Heart left ventricle (tissue), 16 donors: ENCODE results near the gene NUDT3. TPM values are rescaled to one million over a fixed set of nuclear protein-coding genes. Genes with fewer than 3 reads are reported as not detected.
"Not testable (repeated sequence)": the region's sequence is repeated elsewhere in the genome, so short reads cannot be mapped to it uniquely, and the experiment has no call there.

Experiments
- ATAC-seq, 4 donors: fragments of 200-7000 bp; cut with Tn5 transposase; one replicate each; pipeline ENCODE4 v1.9.1; 2020 to 2022; ENCODE audit warnings: moderate library complexity in 4 of 4, mild to moderate bottlenecking in 3 of 4, moderate number of reproducible peaks in 1 of 4
- DNase-seq, 5 donors: peaks; one replicate each; pipeline ENCODE4 v3.0.0-alpha.2; 2020
- H3K27ac ChIP-seq, 12 donors: fragments of 200-600 bp; sonication (generic) in 4 of 12; one replicate each; pipeline versions ENCODE4 v1.5.0 to v1.8.0; 2016 to 2022; ENCODE audit warnings: mild to moderate bottlenecking in 2 of 12
- H3K27me3 ChIP-seq, 9 donors: fragments of 200-600 bp; sonication (generic) in 2 of 9; one replicate each; pipeline versions ENCODE4 v1.5.1 to v1.8.0; 2016 to 2022; ENCODE audit warnings: mild to moderate bottlenecking in 3 of 9
- H3K36me3 ChIP-seq, 9 donors: fragments of 200-600 bp; sonication (generic) in 2 of 9; one replicate each; pipeline versions ENCODE4 v1.5.0 to v1.8.0; 2018 to 2022; ENCODE audit warnings: mild to moderate bottlenecking in 2 of 9
- H3K4me1 ChIP-seq, 12 donors: fragments of 200-600 bp; sonication (generic) in 4 of 12; one replicate each; pipeline versions ENCODE4 v1.5.0 to v1.8.0; 2016 to 2022; ENCODE audit warnings: mild to moderate bottlenecking in 3 of 12
- H3K4me3 ChIP-seq, 12 donors: fragments of 200-600 bp; sonication (generic) in 4 of 12; one replicate each; pipeline versions ENCODE4 v1.5.0 to v1.8.0; 2017 to 2022; ENCODE audit warnings: mild to moderate bottlenecking in 9 of 12, moderate library complexity in 4 of 12
- H3K9me3 ChIP-seq, 12 donors: fragments of 200-600 bp; sonication (generic) in 4 of 12; one replicate each; pipeline versions ENCODE4 v1.5.0 to v1.8.0; 2016 to 2022; ENCODE audit warnings: mild to moderate bottlenecking in 1 of 12
- CTCF ChIP-seq, 12 donors: fragments of 200-600 bp; sonication (generic) in 4 of 12; IDR thresholded peaks; one replicate each; pipeline versions ENCODE4 v1.5.0 to v1.8.0; 2018 to 2022; ENCODE audit warnings: antibody characterized with exemption in 12 of 12, mild to moderate bottlenecking in 5 of 12
- POLR2A ChIP-seq, 2 donors: fragments of 450-650 bp; IDR thresholded peaks; one replicate each; pipeline ENCODE4 v1.6.1; 2017; ENCODE audit warnings: antibody characterized with exemption in 2 of 2, mild to moderate bottlenecking in 2 of 2, moderate library complexity in 2 of 2
- WGBS, 4 donors: extraction: QIAGEN DNeasy Blood & Tissue Kit in 2 of 4; methylation state at CpG; one replicate each; pipeline versions ENCODE4 v1.1.5 to v1.1.7; 2013 to 2018; 5-methylcytosine and 5-hydroxymethylcytosine counted together
- intact Hi-C, 10 donors: fragments of 100-400 bp; cut with DNase I; formaldehyde crosslinking; loops; one replicate each; pipeline versions ENCODE4 v1.11.1 to v1.14.2; 2022
- polyA plus RNA-seq, 2 donors: library from polyadenylated mRNA; stranded (reverse); fragments of 200-250 nt; gene quantifications; one replicate each; pipeline ENCODE4 v1.2.3, GENCODE V29; 2013
- total RNA-seq, 9 donors: library from RNA; depleted of rRNA in 2 of 9; stranded (reverse); fragments of >200 nt in 2 of 9; fragmentation: NEBNext Ultra II Directional in 3 of 9; extraction: Animal tissue kit (Norgen Biotek cat#: 25700) in 3 of 9; gene quantifications; one replicate each; pipeline versions ENCODE4 v1.1.0 to v1.2.4, GENCODE V29; 2016 to 2023
- donor health status: ischemic (EF 13 %, LVEDD 7.1; RV severe dilation, severe dysfunction).
- donor health status: healthy with polysubstance abuse.
- donor health status: DM: no; HTN: yes; CAD: no.
- donor health status: DM: no; HTN: no; CAD: no.
- donor health status: ischemic (EF 25% LVEDD 6.9; RV normal size, moderate dysfunction).
- donor health status: ischemic (EF 25% LVEDD 5.7; RV mildly dilated, moderate dysfunction).
- donor health status: healthy.
- donor health status: DM: yes; HTN: yes; CAD: no.
- donor health status: ischemic (EF 35%, LVEDD 5.7; RV mildly dilated, moderate dysfunction).
- donor health status: nonischemic (EF 11% LVEDD 7.7; RV severe dilation, severe dysfunction).
- donor health status: DM: yes; HTN: yes; CAD: no.
- donor health status: PGD.
- donor health status: ischemic (EF 29% LVEDD 5.4; RV normal size, mild dysfunction).
- donor health status: nonischemic (EF 23%, LVEDD 6.1; RV moderate dilation, normal function).

The NUDT3 gene
- total and polyA plus RNA-seq, 11 donors: 15.9 to 68.4 (median 54.5) TPM

GRCh38 chr6:34272013-34272926 lies 120.2 kb downstream of the NUDT3 start:
- 86 to 91% (median 89%) methylated on average over 13 of the region's 13 CpGs for WGBS, 4 donors
- intact Hi-C loops: loop anchor here in 2 of 10 donors (10.0 kb wide), 2 partner anchors 63 to 113 kb away; no protein-coding TSS in a partner anchor
- no peak for TF ChIP-seq CTCF (IDR thresholded peaks at IDR 0.05)
- TF ChIP-seq POLR2A (IDR thresholded peaks at IDR 0.05): no peak
- Histone ChIP-seq H3K27ac (peak overlapping the region in 7 of 12 donors; percentile 1 to 71 (median 30)), H3K27me3 (no peaks in the 10 kb centered on the region), H3K4me1 (peaks cover 0 to 43% (median 26%) of the 10 kb centered on the region in 12 donors), H3K36me3 (no peaks in the 10 kb centered on the region), H3K4me3 (no peak overlapping the region), H3K9me3 (no peaks in the 10 kb centered on the region)
- DNase-seq (peak in 4 of 5 donors; percentile 23 to 73 (median 52)), ATAC-seq (peak in 1 of 4 donors; percentile 39)

GRCh38 chr6:34269658-34270341 lies 122.7 kb downstream of the NUDT3 start:
- not testable (repeated sequence) for H3K9me3 ChIP-seq, ATAC-seq, DNase-seq, H3K27ac ChIP-seq, H3K36me3 ChIP-seq, H3K27me3 ChIP-seq, H3K4me3 ChIP-seq
- peaks cover 0 to 29% (median 15%) of the 10 kb centered on the region in 12 donors for H3K4me1 ChIP-seq
- WGBS, 4 donors: 71 to 82% (median 74%) methylated on average over 15 to 17 of the region's 17 CpGs
- intact Hi-C loops: loop anchor here in 2 of 10 donors (10.0 kb wide), 2 partner anchors 65 to 115 kb away; no protein-coding TSS in a partner anchor

GRCh38 chr6:34269132-34269531 lies 123.3 kb downstream of the NUDT3 start:
- H3K27me3 ChIP-seq, ATAC-seq, H3K9me3 ChIP-seq, H3K27ac ChIP-seq, intact Hi-C loops, H3K36me3 ChIP-seq, DNase-seq, H3K4me3 ChIP-seq: not testable (repeated sequence)
- H3K4me1 ChIP-seq: peaks cover 0 to 28% (median 13%) of the 10 kb centered on the region in 12 donors
- WGBS, 4 donors: 95 to 98% (median 97%) methylated on average over 19 to 22 of the region's 25 CpGs; no CpG with 5 or more reads in 1 of the 4 donors

- Histone ChIP-seq H3K4me3 (no peak overlapping the region), H3K27me3 (no peaks in the 10 kb centered on the region), H3K36me3 (no peaks in the 10 kb centered on the region), H3K4me1 (peaks cover 0 to 15% (median 2%) of the 10 kb centered on the region in 12 donors), H3K9me3 (peaks cover 0 to 18% (median 0%) of the 10 kb centered on the region in 12 donors), H3K27ac (no peak overlapping the region)
- TF ChIP-seq CTCF (IDR thresholded peaks at IDR 0.05): no peak
- TF ChIP-seq POLR2A (IDR thresholded peaks at IDR 0.05): no peak
- WGBS, 4 donors: 97 to 100% (median 99%) methylated on average over 2 of the region's 2 CpGs
- DNase-seq (no peak), ATAC-seq (no peak)
- intact Hi-C loops: no loop called here
Observed at GRCh38 chr6:34267746-34268145, 124.7 kb downstream of the NUDT3 start.

GRCh38 chr6:34263484-34263883 lies 129.0 kb downstream of the NUDT3 start:
- not testable (repeated sequence) for ATAC-seq

More at GRCh38 chr6:34263484-34263883, 129.0 kb downstream of the NUDT3 start:
- H3K36me3 ChIP-seq, DNase-seq, H3K27me3 ChIP-seq, intact Hi-C loops, H3K27ac ChIP-seq, H3K4me3 ChIP-seq, H3K4me1 ChIP-seq: not testable (repeated sequence)
- WGBS, 4 donors: 87 to 90% (median 88%) methylated on average over 23 of the region's 23 CpGs
- H3K9me3 ChIP-seq: peaks cover 0 to 20% (median 0%) of the 10 kb centered on the region in 12 donors
